Measurements from ENCODE around the gene WDR86.

DNA sequence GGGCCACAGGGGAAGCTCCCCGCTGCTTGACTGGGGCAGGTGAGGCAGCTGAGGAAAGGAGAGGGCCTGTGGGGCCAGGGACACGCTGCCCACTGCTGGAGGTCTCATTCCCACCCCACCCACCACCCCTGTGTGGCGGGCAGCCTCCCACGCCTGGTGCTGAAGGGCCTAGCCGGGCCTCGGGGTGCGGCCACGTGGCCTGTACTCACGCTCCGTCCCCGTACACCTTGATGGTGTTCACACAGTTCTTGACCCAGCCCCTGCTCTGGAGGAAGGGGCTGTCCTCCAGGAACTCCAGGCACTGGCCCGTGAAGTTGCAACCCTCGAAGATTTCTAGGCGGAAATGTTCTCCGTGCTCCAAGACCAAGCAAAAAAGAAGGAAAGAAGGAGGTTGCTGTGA is 26.1 kb upstream of the WDR86 start:
- no peak for TF ChIP-seq EZH2 (IDR thresholded peaks at IDR 0.05)
- TF ChIP-seq POLR2AphosphoS5 (IDR thresholded peaks at IDR 0.05; ENCODE audit: borderline replicate concordance, low read depth, low read length) = no peak
- TF ChIP-seq FOXP2 (optimal IDR thresholded peaks at IDR 0.05; ENCODE audit: control extremely low read depth, extremely low read length, insufficient read depth) = no peak

Measured in SK-N-MC (cell line).